Stimulated activated CD8-positive, alpha-beta memory T cell treated with anti-CD3 and anti-CD28 coated beads, Interleukin-15, amount 100 ng/mL, for 4 hours (primary cell): ENCODE data around the gene ZNF236.
"Not testable (repeated sequence)": the region's sequence is repeated elsewhere in the genome, so short reads cannot be mapped to it uniquely, and the experiment has no call there.

ENCODE experiments used
- DNase-seq, 2 donors: peaks; one replicate each; pipeline ENCODE4 v3.0.0-alpha.2; 2020; ENCODE audit warnings: low read depth in 2 of 2

ZNF236 gene

GRCh38 chr18:76948345-76948744, 126.0 kb downstream of the ZNF236 start:
- no peak for DNase-seq

GRCh38 chr18:76951456-76952247, 129.3 kb downstream of the ZNF236 start:
- DNase-seq, result no peak

- no peak for DNase-seq
These were observed 130.4 kb downstream of the ZNF236 start for GRCh38 chr18:76952747-76953146.

- DNase-seq, result no peak
These were observed 130.8 kb downstream of the ZNF236 start for GRCh38 chr18:76953156-76953555.

- DNase-seq, result no peak
These were observed 131.4 kb downstream of the ZNF236 start for GRCh38 chr18:76953583-76954233.

- DNase-seq, result no peak
These were observed 133.3 kb downstream of the ZNF236 start for GRCh38 chr18:76955524-76956170.

GRCh38 chr18:76956648-76957047, 134.3 kb downstream of the ZNF236 start:
- no peak for DNase-seq

GRCh38 chr18:76957384-76958355, 135.3 kb downstream of the ZNF236 start:
- no peak for DNase-seq

- no peak for DNase-seq
These were observed 136.5 kb downstream of the ZNF236 start for GRCh38 chr18:76958692-76959341.

- DNase-seq, result no peak
These were observed 137.2 kb downstream of the ZNF236 start for GRCh38 chr18:76959605-76960004.

- DNase-seq, result no peak
These were observed 138.2 kb downstream of the ZNF236 start for GRCh38 chr18:76960528-76961035.

- no peak for DNase-seq
These were observed 140.5 kb downstream of the ZNF236 start for GRCh38 chr18:76962851-76963250.

GRCh38 chr18:76963936-76964335, 141.6 kb downstream of the ZNF236 start:
- no peak for DNase-seq

GRCh38 chr18:76965555-76966151, 143.3 kb downstream of the ZNF236 start:
- not testable (repeated sequence) for DNase-seq

- DNase-seq, result not testable (repeated sequence)
These were observed 144.9 kb downstream of the ZNF236 start for GRCh38 chr18:76967299-76967698.

- DNase-seq, result no peak
These were observed 145.5 kb downstream of the ZNF236 start for GRCh38 chr18:76967721-76968472.

GRCh38 chr18:76970770-76971559, 148.6 kb downstream of the ZNF236 start:
- DNase-seq, result no peak

GRCh38 chr18:76972241-76972640, 149.9 kb downstream of the ZNF236 start:
- DNase-seq, result no peak
